Measurements from ENCODE around the gene GNG12.

GNG12 gene

DNA sequence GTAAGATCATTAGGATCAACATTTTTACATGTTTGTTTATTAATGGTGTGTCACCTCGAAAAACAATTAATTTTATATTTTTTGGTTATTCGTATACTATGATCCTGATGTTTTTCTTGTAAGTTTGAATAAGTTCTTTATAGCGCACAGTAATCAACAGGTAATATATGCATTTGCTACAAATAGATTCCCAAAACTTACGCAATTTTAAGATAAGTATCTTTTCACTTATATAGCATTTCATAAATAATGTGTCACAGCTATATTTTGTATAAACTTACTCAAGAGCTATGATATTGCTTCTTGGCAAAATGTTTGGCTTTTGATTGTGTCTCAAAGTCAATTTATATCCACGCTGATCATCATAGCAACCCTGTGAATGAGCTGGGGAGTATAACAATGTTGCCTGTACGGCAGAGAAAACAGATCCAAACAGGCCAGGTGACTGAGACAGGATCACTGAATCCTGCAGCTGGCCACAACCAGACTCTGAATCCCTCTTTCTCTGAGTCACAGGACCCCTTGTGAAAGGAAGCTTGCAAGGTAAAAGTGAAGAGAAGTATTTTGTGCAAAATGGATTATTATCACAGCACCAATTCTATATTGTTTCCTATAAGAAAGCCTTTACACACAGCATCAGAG lies 48.6 kb downstream of the GNG12 start:
- DNase-seq: no peak

DNA sequence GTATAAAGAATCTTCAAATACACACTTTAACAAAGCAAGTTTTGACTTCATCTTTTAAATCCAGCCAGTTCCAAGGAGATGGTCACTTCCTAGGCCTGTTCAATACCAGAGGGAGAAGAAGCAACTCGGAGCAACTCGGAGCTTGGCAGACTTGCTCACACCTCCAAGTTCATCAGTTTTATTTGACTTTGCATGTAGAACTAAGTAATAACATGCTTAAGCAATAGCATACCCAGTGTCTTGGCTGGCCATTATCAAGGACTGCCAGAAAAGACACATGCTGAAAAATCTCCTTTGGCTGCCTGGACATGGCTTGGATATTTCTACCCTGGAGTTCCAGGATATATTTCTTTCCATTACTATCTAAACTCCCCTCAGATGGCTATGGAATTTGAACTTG lies 52.6 kb downstream of the GNG12 start:
- no peak for DNase-seq

GRCh38 chr1:67777440-67777839 lies 55.8 kb downstream of the GNG12 start:
- DNase-seq: no peak

GRCh38 chr1:67777016-67777415 lies 56.3 kb downstream of the GNG12 start:
- DNase-seq: no peak

- DNase-seq: no peak
Measured at GRCh38 chr1:67773462-67773861, 59.8 kb downstream of the GNG12 start.

DNA sequence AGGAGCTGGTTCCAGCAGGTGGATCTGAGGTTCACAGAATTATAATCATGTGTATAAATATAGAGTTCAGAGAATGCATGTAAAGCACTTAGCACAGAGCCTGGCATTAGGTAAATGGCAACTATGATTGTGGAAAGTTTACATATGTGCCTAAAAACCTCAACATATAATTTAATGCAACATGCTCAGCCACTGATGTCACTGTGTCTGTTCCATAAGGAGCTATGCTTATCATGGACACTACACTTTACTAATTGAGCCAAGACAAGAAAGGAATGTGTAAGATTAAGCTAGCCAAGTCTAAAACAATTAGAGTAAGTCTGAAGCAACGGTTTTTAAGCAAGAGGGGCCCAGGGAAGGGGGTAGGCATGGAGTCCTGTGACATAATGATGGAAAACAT lies 61.5 kb downstream of the GNG12 start:
- no peak for DNase-seq

- no peak for DNase-seq
Measured at GRCh38 chr1:67771152-67771551, 62.1 kb downstream of the GNG12 start.

GRCh38 chr1:67769633-67770256 lies 63.5 kb downstream of the GNG12 start:
- DNase-seq: no peak

- DNase-seq: no peak
Measured at GRCh38 chr1:67768480-67768879, 64.8 kb downstream of the GNG12 start.

DNA sequence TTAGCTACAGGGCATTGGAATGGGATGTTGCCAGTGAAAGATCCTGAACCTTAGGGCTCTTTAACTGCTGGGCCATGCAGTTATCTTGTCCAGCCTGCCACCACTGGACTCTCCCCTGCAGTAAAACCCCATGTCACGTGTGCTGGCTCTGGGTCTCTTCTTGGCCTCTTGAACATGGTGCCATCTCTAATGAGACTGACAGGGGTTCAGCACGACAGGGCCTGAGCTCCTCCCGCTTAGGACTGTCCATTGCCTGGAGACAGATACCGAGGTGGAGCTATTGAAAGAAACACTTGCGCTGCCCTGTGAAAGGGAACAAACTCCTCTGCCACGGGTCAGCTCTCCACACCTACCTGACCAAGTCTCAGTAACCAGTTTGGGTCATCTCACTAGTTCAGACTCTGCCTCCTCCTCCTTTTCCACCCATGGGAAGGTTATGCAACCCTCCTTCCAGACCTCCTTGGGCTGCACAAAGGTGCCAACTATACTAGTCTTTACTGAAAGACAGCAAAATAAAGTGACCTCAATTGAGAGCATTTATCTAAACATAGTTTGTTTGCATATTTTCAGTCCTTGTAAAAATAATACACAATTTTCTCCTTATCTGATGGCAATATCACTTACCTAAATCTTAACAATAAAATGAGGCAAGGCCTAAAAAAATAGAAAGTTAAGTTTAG lies 66.0 kb downstream of the GNG12 start:
- no peak for DNase-seq

DNA sequence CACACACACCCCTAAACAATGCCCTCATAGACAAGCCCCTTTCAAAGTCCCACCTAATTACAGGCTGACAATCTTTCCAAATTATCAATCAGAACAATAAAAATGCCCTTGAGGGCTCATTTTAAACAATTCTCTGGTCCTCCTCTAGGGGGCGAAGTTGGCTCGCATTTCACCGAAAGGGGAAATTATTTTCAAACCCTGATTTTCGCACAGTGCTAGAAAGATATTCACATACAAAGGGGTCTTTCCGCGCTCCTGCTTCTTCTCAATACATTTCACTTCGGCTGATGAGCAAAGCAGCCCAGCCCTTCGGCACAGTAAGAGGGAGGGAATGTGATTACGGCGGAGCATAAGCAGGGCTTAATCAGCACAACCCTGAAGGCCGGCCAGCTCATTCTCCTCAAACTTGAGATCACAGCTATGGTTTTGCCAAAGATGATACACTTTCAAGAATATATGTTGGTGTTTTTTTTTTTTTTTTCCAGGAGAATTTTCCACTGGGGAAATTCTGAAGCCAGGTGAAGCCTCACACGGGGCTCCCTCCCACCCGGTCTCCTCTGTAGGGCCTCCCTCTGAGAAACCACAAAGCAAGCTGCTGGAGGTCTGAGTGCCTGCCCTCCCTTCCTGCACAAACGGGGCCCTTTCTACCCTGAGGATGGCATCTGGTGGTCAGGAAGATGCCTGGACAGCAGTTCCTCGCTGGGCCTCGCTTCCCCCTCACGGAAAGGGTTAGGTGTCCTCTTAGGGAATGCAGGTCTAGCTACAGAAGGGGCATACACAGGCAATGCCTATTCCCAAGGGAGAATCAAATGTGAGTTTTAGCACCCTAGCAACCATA lies 66.9 kb downstream of the GNG12 start:
- peak; percentile 41 to 52 for DNase-seq

DNA sequence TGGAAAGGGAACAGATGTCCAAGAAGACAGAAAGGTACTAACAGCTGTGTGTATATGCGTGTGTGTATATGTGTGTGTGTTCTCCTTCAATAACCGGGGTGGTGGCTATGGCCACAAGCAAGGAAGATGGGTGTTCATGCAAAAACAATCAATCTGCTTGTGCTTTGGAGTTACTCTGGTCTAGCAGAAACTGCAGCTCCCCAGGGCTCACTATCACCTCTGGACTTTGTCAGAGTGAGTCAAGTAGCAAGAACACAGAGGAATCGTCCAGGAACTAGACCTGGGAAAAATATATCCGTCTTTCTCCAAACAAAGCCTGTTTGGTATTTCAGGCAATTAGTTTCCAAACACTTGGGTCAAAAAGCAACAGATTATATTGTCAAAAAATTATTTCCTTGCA lies 68.6 kb downstream of the GNG12 start:
- no peak for DNase-seq

DNA sequence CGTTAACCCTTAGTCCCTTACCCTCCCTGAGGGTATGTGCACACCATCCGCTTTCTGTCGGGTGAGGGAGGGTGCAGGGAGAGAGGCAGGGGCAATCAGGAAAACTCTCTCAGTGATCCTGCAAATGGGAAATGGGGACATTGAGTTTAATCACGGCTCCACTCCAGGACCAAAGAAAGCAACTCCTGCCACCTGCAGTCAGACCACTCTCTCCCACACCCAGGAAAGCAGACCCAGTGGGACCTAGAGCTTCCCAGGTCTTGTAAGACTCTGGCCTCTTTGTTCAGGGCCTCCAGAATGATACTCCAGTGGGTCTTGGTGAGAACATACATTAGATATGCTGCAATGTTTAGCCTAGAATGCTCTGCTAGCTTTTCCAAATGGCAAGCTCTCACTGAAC lies 71.5 kb downstream of the GNG12 start:
- DNase-seq: no peak

- no peak for DNase-seq
Measured at GRCh38 chr1:67761091-67761490, 72.2 kb downstream of the GNG12 start.

DNA sequence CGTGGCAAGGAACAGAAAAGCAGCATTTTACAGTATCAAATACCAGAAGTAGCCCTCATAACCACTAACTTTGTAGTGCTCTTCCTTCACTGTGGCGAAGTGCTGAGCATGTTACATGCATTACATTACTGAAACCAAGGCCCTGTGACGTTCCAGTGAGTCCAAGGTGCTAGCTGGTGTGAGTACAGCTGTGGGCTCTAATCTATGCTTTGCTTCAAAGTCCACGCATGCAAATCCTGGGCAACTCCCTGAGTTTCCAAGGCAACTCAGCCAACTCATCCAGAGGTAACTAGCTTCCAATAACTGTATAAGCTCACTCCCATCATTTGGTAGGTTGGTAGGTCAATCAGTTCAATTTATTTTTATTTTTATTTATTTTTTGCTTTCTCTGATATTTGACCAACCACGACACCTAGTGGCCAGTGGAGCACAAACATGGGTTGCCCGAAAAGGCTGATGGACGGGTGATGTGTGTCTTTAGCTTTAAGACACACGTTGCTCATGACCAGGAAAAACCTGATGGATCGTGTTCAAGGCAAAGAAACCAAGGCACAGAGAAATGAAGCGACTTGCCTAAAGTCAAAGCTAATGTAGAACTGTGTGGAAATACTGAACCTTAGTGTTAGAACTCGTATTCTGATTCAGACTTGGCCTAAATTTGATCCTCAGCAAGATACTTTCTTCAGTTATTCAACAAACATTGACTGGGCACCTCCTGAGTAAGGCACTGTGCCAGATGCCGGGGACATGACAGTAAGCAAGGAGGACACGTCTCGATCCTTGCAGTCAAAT lies 73.0 kb downstream of the GNG12 start:
- peak; percentile 43 to 52 for DNase-seq

GRCh38 chr1:67759692-67760029 lies 73.6 kb downstream of the GNG12 start:
- DNase-seq: no peak

DNA sequence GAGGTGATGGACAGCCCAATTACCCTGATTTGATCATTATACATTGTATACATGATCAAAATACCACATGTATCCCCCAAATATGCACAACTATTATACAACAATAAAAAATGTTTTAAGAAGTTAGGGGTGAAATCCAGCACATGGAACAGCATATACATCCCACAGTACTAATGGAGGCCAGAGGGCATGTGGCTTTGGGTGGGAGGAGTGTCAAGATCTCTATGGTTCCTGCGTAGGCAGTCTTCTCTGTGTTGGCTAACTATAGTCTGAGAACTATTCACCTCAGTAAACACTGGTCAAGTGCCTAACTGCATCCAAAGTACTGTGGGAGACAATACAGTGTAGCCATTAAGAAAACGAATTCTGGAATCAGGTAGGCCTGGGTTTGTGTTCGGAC lies 74.2 kb downstream of the GNG12 start:
- peak; percentile 60 to 81 for DNase-seq

- no peak for DNase-seq
Measured at GRCh38 chr1:67755619-67756018, 77.6 kb downstream of the GNG12 start.

DNA sequence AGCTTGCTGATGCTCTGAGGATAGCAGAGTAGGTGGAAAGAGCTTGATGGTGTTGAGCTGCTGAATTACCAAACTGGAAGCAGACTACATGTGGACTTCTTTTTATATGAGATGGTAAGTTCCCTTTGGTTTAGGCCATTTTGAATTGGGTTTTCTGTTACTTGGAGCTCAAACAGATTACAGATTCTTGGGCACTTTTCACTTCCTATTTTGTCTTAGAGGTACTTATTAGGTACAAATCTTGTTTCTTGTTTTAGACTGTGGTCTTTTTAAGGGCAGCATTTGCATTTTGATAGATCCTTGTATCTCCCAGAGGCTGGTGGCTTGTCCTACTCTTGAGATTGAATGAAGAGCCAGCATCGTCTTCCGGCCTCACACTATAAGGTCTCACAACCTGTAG lies 78.1 kb downstream of the GNG12 start:
- no peak for DNase-seq

DNA sequence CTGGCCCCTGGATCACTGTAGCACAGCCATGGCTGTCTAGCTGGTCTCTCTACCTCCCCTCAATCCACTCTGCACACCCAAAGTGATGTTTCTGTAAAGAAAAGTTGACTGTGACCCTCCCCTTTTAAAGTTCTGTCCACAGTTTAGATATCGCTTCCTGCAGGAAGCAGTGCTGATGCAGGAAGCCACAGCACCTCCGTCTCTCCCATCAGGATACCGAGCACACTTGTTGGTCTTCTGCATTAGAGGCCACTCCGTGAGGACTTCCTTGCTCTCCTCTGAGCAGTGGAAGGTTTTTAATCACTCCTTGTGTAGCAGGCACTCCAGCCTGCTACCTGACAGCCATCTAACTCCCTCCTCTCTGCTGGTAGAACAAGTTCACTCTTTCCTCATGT lies 78.7 kb downstream of the GNG12 start:
- no peak for DNase-seq

DNA sequence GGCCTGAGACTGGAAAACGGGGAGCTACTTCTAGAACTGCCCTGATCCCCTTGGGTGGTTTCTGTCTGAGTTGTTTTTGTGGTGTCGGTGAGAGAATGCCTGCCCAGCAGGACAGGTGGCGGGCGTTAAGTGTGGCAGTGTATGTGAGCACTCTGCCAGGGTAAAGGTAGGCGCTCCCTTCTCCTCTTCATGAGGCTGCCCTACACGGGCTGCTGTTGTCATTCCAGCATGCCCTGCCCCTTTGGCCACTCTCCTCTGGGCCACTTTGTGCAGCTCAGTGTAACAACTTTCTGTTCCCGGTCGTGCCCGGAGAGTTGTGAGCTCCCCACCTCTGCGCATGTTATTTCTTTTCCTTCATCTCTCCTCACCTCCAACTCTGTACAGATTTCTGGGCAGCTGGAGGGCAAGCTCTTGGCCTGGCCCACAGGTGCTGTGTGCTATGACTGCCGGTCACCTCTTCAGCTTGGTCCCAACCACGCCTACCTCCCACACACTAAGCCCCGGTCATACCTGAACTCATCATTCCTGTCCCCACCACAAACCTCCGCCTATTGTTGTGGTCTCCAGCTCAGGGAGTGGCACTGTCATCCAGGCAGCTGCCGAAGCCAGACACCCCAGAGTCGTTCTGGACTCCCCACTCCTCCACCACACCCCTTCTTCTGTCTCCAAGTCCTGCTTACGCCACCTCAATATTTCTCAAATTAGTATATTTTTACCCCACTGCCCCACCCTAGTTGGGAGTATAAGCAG lies 79.3 kb downstream of the GNG12 start:
- no peak for DNase-seq

GRCh38 chr1:67752306-67752705 lies 81.0 kb downstream of the GNG12 start:
- DNase-seq: no peak
